ENCODE data around the gene TSPAN6.
A peak's percentile ranks its signal among the peaks of the same experiment; 100 is the strongest.

The TSPAN6 gene

DNA sequence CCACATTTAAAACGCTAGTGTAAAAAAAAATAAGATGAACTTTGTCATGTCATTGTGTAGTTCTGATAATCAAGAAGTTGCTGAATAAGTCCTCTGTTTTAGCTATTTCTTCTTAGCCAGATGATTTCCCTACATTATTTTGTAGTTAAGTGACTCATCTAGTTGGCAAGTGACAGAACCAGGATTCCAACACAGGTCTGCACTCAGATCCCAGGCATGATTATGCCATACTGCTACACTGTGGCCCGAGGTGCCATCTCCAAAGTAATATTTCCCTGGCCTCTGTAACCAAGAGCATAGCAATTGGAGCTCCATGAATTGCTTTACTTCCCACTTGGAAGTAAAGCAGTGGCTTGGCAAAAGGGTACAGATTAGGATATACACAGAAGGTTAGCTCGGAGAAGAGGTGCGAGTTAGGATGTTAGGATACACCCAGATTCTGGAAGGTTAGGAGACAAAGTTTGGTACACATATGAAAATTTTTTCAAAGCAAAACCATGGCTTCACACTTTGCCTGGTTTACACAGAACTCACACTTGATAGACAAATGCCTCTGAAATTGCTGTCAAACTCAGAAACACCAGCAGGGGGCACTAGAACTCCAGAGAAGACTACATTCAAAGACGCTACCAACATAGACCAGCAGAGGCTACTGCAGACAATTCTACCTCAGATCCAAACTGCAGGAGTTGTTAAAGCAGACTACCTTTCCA, 48.8 kb upstream of the TSPAN6 start (continued):
- TF ChIP-seq, protein P1, sequence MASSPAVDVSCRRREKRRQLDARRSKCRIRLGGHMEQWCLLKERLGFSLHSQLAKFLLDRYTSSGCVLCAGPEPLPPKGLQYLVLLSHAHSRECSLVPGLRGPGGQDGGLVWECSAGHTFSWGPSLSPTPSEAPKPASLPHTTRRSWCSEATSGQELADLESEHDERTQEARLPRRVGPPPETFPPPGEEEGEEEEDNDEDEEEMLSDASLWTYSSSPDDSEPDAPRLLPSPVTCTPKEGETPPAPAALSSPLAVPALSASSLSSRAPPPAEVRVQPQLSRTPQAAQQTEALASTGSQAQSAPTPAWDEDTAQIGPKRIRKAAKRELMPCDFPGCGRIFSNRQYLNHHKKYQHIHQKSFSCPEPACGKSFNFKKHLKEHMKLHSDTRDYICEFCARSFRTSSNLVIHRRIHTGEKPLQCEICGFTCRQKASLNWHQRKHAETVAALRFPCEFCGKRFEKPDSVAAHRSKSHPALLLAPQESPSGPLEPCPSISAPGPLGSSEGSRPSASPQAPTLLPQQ (tag by site-specific recombination; IDR thresholded peaks at IDR 0.05), result no peak
- TF ChIP-seq ZSCAN30 (tag by site-specific recombination; IDR thresholded peaks at IDR 0.05), result no peak
- TF ChIP-seq, protein P2, sequence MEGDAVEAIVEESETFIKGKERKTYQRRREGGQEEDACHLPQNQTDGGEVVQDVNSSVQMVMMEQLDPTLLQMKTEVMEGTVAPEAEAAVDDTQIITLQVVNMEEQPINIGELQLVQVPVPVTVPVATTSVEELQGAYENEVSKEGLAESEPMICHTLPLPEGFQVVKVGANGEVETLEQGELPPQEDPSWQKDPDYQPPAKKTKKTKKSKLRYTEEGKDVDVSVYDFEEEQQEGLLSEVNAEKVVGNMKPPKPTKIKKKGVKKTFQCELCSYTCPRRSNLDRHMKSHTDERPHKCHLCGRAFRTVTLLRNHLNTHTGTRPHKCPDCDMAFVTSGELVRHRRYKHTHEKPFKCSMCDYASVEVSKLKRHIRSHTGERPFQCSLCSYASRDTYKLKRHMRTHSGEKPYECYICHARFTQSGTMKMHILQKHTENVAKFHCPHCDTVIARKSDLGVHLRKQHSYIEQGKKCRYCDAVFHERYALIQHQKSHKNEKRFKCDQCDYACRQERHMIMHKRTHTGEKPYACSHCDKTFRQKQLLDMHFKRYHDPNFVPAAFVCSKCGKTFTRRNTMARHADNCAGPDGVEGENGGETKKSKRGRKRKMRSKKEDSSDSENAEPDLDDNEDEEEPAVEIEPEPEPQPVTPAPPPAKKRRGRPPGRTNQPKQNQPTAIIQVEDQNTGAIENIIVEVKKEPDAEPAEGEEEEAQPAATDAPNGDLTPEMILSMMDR (tag by site-specific recombination; IDR thresholded peaks at IDR 0.05), result peak; percentile 91
- TF ChIP-seq, protein P3, sequence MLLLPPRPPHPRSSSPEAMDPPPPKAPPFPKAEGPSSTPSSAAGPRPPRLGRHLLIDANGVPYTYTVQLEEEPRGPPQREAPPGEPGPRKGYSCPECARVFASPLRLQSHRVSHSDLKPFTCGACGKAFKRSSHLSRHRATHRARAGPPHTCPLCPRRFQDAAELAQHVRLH (tag by site-specific recombination; IDR thresholded peaks at IDR 0.05), result no peak
- TF ChIP-seq ZFHX2 (tag by site-specific recombination; conservative IDR thresholded peaks at IDR 0.05), result no peak
- TF ChIP-seq ZNF350 (tag by site-specific recombination; IDR thresholded peaks at IDR 0.05), result no peak
- TF ChIP-seq ZNF175 (tag by site-specific recombination; IDR thresholded peaks at IDR 0.05), result no peak
- TF ChIP-seq ZNF473 (tag by site-specific recombination; IDR thresholded peaks at IDR 0.05), result no peak
- no peak for TF ChIP-seq ZNF670 (tag by site-specific recombination; IDR thresholded peaks at IDR 0.05; ENCODE audit: low read depth)
- no peak for TF ChIP-seq ZNF354C (tag by site-specific recombination; IDR thresholded peaks at IDR 0.05; ENCODE audit: borderline replicate concordance, low read depth)
- TF ChIP-seq SETDB1 (IDR thresholded peaks at IDR 0.05; ENCODE audit: insufficient read length, low read length), result no peak
- TF ChIP-seq, protein P4, sequence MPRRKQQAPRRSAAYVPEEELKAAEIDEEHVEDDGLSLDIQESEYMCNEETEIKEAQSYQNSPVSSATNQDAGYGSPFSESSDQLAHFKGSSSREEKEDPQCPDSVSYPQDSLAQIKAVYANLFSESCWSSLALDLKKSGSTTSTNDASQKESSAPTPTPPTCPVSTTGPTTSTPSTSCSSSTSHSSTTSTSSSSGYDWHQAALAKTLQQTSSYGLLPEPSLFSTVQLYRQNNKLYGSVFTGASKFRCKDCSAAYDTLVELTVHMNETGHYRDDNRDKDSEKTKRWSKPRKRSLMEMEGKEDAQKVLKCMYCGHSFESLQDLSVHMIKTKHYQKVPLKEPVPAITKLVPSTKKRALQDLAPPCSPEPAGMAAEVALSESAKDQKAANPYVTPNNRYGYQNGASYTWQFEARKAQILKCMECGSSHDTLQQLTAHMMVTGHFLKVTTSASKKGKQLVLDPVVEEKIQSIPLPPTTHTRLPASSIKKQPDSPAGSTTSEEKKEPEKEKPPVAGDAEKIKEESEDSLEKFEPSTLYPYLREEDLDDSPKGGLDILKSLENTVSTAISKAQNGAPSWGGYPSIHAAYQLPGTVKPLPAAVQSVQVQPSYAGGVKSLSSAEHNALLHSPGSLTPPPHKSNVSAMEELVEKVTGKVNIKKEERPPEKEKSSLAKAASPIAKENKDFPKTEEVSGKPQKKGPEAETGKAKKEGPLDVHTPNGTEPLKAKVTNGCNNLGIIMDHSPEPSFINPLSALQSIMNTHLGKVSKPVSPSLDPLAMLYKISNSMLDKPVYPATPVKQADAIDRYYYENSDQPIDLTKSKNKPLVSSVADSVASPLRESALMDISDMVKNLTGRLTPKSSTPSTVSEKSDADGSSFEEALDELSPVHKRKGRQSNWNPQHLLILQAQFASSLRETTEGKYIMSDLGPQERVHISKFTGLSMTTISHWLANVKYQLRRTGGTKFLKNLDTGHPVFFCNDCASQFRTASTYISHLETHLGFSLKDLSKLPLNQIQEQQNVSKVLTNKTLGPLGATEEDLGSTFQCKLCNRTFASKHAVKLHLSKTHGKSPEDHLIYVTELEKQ (tag by site-specific recombination; IDR thresholded peaks at IDR 0.05; ENCODE audit: borderline replicate concordance), result no peak
- no peak for TF ChIP-seq ZBTB8A (tag by site-specific recombination; IDR thresholded peaks at IDR 0.05)
- TF ChIP-seq EGR2 (tag by site-specific recombination; IDR thresholded peaks at IDR 0.05; ENCODE audit: low read depth), result no peak
- TF ChIP-seq ZNF133 (tag by site-specific recombination; IDR thresholded peaks at IDR 0.05), result no peak
- TF ChIP-seq, protein P5, sequence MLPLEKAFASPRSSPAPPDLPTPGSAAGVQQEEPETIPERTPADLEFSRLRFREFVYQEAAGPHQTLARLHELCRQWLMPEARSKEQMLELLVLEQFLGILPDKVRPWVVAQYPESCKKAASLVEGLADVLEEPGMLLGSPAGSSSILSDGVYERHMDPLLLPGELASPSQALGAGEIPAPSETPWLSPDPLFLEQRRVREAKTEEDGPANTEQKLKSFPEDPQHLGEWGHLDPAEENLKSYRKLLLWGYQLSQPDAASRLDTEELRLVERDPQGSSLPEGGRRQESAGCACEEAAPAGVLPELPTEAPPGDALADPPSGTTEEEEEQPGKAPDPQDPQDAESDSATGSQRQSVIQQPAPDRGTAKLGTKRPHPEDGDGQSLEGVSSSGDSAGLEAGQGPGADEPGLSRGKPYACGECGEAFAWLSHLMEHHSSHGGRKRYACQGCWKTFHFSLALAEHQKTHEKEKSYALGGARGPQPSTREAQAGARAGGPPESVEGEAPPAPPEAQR (tag by site-specific recombination; IDR thresholded peaks at IDR 0.05), result no peak
- TF ChIP-seq ZNF654 (tag by site-specific recombination; IDR thresholded peaks at IDR 0.05; ENCODE audit: low read depth), result peak; percentile 98
- TF ChIP-seq, protein P6, sequence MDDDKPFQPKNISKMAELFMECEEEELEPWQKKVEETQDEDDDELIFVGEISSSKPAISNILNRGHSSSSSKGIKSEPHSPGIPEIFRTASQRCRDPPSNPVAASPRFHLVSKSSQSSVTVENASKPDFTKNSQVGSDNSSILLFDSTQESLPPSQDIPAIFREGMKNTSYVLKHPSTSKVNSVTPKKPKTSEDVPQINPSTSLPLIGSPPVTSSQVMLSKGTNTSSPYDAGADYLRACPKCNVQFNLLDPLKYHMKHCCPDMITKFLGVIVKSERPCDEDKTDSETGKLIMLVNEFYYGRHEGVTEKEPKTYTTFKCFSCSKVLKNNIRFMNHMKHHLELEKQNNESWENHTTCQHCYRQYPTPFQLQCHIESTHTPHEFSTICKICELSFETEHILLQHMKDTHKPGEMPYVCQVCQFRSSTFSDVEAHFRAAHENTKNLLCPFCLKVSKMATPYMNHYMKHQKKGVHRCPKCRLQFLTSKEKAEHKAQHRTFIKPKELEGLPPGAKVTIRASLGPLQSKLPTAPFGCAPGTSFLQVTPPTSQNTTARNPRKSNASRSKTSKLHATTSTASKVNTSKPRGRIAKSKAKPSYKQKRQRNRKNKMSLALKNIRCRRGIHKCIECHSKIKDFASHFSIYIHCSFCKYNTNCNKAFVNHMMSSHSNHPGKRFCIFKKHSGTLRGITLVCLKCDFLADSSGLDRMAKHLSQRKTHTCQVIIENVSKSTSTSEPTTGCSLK (tag by site-specific recombination; IDR thresholded peaks at IDR 0.05), result no peak
- TF ChIP-seq ZBTB17 (tag by site-specific recombination; IDR thresholded peaks at IDR 0.05), result no peak
- TF ChIP-seq, protein P7, sequence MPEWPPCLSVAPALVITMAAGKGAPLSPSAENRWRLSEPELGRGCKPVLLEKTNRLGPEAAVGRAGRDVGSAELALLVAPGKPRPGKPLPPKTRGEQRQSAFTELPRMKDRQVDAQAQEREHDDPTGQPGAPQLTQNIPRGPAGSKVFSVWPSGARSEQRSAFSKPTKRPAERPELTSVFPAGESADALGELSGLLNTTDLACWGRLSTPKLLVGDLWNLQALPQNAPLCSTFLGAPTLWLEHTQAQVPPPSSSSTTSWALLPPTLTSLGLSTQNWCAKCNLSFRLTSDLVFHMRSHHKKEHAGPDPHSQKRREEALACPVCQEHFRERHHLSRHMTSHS (tag by site-specific recombination; IDR thresholded peaks at IDR 0.05), result no peak
- peak; percentile 51; the same call in 1 of the 2 replicates for TF ChIP-seq ZNF660 (tag by site-specific recombination; IDR thresholded peaks at IDR 0.05)
- TF ChIP-seq, protein P8, sequence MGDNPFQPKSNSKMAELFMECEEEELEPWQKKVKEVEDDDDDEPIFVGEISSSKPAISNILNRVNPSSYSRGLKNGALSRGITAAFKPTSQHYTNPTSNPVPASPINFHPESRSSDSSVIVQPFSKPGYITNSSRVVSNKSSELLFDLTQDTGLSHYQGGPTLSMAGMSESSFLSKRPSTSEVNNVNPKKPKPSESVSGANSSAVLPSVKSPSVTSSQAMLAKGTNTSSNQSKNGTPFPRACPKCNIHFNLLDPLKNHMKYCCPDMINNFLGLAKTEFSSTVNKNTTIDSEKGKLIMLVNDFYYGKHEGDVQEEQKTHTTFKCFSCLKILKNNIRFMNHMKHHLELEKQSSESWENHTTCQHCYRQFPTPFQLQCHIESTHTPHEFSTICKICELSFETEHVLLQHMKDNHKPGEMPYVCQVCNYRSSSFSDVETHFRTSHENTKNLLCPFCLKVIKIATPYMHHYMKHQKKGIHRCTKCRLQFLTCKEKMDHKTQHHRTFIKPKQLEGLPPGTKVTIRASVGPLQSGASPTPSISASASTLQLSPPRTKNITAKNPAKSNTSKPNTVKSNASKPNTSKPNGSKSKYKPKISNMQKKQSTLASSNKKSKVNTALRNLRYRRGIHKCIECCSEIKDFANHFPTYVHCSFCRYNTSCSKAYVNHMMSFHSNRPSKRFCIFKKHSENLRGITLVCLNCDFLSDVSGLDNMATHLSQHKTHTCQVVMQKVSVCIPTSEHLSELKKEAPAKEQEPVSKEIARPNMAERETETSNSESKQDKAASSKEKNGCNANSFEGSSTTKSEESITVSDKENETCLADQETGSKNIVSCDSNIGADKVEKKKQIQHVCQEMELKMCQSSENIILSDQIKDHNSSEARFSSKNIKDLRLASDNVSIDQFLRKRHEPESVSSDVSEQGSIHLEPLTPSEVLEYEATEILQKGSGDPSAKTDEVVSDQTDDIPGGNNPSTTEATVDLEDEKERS (tag by site-specific recombination; IDR thresholded peaks at IDR 0.05), result no peak
- no peak for TF ChIP-seq ZNF391 (tag by site-specific recombination; IDR thresholded peaks at IDR 0.05; ENCODE audit: borderline replicate concordance, low read depth)
- TF ChIP-seq ZNF664 (tag by site-specific recombination; IDR thresholded peaks at IDR 0.05), result no peak

Data from HEK293 (cell line).